NB4 (cell line): Measurements from ENCODE around the gene GPN1.

Experiments
- CTCF ChIP-seq: IDR thresholded peaks from one replicate; pipeline ENCODE4 v1.5.1; 2012; ENCODE audit warnings: low read depth, low read length
- MAX ChIP-seq: IDR thresholded peaks from 2 replicates; pipeline ENCODE4 v1.6.1; 2011; ENCODE audit warnings: low read depth, low read length
- MYC ChIP-seq: IDR thresholded peaks from 2 replicates; pipeline ENCODE4 v1.6.1; 2011; ENCODE audit warnings: low read depth, low read length
- POLR2A ChIP-seq: IDR thresholded peaks from 2 replicates; pipeline ENCODE4 v1.6.1; 2011; ENCODE audit warnings: mild to moderate bottlenecking; ENCODE audit not compliant: insufficient read length; ENCODE audit errors: extremely low read depth

- TF ChIP-seq CTCF (no peak), POLR2A (no peak), MYC (no peak), MAX (no peak)
Measured at GRCh38 chr2:27652790-27653189, 23.9 kb downstream of the GPN1 start.
